SKM-1 treated with dmso at 0.1 percent for 144 hours (cell line): ENCODE results near the gene PPP2R2D.

Experiments used
- DNase-seq: peaks from one replicate; lab custom pipeline; 2025; ENCODE audit not compliant: unreplicated experiment; lab: John Stamatoyannopoulos, UW

PPP2R2D gene

DNA sequence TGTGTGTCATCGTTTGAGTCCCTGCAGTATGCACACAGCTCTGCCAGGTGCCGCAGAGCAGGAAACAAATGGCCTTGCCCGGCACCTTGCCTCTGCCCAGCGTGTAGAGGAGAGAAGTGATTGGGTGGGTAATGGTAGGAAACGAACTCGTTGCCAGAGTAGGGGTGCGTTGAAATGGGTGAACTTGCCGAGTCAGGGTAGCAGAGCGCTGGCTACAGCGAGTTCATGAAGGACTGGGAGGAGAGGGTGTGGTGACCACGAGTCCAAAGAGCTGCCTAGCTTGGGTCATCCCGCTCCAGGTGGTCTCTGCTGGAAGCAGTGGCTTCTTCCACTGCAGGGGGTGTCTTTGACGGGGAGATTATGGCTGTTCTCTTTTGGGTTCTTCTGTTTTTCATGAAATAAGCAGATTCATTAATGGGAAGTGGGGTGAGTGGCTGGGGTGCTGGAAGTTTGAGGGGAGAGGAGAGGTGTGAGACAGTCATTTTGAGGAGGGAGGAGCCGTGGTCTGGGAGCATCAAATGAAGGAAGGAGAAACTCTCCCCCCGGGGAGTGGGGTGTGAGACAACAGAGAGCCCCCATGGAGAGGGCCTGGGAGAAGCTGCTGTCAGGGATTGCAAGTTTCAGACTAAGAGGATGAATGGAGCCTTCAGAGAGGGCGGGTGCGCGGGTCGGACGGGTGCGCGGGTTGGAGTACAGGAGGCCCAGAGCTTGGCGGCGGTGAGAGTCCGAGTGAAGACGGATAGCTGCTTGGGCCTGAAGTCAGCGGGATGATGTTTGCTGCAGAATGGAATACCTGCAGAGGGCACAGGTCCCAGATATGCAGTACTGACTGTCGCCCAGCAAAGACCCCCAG, 26.2 kb downstream of the PPP2R2D start:
- DNase-seq = no peak

DNA sequence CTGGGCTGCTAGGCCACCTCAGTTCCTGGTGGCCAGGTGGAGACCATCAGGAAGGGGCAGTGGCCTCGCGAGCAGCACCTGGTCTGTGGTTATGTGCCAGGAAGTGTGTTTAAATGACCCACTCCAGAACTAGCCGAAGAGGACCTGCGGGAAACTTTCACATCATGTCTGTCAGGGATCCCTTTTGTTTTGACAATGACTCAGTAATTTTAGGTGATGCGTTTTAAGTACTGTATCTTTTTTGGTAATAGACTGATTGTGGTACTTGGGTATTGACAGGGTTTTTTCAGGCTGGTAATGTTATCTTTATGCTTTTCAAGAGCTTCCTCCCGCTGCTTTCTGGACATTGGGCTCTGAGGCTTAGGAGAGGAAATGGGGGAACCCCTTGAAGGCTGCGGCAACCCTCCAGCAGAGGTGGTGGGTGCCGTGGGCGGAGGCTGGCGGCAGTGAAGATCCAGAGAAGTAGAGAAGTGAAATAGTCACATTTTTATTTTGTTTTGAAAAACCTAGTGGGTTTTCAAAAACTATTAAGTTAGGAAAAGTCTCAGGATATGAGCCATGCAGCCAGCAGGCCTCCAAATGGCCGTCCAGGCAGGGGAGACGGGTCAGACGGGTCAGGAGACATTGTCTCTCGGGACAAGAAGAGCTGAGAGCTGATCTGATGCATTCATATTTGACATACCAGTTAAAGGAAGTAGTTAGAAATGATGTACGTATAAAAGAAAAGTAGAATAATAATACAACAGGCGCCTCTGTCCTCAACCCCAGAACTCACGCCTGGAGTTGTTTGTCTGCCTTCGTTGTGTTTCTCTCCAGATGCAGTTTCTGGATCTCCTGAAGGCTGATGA, 27.7 kb downstream of the PPP2R2D start:
- no peak for DNase-seq

DNA sequence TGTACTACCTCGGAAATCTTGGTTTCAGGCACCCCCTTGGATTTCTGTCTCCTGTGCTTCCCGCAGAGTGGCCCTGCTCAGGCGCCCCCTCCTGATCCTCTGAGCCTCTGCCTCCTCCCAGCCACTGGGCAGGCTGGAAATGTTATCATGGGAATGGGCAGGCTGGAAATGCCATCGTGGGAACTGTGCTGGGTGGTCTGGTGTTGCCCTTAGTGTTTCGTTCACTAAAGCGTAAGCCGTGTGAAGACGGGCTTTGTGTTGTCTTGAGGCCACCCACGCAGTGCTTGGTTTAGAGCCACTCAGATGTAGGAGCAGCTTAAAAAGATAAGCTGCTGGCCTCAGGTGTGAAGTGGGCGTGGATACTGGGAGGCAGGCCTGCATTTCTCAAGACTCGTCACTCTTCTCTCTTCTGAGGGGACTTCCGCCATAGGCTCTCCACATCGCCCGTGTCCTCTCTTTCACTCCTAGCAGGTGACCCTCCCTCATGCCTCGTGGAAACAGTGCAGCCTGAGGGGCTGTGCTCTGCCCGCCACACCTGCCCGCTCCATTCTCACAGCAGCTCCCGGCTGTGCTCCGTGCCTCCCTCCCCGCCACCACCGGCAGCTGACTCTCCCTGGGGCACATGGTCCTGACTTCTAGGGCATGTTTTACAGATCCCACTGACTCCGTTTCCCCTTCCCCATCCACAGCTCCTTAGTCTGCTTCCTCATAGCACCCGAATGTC, 28.5 kb downstream of the PPP2R2D start:
- DNase-seq = no peak

DNA sequence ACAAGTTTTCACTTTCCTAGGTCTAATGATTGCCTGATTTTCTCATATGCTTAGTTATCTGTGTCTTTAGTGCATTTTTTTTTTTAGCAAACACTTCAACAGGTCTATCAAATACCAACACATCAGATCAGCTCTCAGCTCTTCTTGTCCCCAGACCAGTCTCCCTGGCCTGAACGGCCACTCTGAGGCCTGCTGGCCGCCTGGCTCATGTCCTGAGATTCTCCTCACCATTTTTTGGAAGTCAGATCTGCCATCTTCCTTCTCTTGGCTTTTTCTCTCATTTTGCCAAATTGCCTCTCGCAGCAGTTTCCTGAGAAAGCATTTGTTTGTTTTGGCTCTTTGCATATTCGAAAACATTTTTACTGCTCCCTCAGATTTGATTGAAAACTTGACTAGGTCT, 29.3 kb downstream of the PPP2R2D start:
- no peak for DNase-seq

DNA sequence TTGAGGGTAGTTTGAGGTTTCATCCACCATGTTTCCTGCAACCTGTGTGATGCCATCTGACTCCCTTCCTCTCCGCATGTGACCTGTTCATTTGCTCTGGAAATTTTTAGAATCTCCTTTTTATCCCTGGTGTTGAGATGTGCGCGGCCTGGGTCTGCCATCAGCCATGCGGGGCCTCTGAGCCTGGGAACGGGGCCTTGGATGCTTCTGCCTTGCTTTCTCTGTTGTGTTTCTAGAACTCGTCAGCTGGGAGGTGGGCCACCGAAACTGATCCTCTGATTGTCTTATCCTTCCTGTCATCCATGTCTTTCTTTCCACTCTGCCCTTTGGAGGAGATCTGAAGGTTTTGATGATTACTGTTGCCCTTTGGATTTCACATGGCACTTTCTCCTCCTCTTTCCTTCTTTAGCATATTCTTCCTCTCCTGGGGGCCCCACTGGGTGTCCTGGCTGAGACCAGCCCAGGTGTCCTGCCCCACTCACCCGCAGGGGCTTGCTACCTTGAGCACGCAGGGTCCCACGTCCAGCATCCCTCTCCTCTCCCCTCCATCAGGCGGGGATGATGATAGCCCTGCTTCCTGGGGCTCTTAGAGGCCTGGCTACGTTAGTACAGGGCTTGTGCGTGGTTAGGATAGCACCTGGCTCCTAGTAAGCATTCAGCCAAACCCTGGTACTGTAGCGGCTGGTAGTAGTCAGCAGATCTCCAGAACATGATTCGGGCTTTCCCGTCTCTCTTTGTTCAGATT, 29.9 kb downstream of the PPP2R2D start:
- no peak for DNase-seq

DNA sequence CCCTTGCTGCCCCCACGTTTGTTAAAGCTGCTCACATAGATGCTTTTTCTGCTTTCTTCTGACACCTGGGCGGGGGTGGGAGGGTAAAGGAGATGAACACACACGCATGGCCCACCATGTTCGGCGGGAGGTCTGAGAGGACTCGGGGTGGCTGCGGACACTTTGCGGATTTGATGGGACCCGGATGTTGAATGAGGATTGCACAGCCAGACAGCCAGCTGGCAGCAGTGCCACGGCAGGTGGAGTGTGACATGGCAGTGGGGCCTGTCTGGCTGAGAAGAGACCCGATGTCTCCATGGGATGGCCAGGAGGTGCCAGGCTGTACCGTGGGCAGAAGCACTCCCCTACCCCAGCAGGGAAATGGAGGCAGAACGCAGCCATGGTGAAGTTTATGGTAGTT, 31.2 kb downstream of the PPP2R2D start:
- no peak for DNase-seq

DNA sequence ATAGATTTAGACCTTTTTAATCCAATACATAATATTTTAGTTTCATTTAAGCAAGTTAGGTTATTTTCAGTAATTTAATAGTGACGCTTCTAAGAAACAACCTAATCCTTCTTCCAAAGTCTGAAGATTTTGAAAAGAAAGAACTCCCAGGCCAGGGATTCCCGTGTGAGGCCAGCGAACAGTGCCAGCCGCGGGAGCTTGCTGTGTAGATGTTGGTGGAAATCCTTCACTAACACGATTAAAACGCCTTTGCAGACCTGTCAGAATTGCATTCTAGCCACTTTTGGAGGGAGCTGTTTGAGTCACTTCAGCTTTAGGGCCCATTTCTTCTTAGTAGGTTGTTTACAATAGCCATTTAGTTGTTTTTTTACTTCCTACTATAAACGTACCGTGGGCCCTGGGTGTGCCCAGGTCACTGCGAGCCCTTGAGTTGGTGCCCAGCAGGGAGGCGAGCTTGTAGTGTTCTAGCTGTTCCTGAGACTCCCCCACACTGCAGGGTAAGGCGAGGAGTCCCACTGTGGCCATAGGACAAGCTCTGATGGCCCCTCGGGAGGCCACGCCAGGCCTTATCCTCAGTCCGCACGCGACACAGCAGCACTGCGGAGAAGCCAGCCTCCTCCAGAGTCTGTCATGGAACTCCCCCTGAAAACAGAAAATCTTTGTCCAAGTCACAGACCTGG, 32.3 kb downstream of the PPP2R2D start:
- no peak for DNase-seq

DNA sequence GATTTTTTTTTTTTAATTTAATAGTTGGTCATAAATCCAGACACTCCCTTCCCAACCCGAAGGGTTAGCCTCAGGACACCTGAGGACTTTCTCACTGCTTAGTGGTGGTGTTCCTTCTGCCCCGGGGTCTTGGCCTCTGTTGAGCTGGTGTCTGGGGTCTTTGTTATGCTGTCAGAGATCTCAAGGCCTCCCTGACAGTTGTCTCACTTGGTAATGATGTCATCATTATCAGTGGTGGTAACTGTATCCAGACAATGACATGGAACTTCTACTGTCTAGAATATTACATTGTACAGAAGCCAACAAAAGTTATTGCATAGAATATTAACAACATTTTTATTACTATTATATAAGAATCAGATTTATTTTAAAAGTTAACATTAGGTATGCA, 32.9 kb downstream of the PPP2R2D start:
- no peak for DNase-seq

DNA sequence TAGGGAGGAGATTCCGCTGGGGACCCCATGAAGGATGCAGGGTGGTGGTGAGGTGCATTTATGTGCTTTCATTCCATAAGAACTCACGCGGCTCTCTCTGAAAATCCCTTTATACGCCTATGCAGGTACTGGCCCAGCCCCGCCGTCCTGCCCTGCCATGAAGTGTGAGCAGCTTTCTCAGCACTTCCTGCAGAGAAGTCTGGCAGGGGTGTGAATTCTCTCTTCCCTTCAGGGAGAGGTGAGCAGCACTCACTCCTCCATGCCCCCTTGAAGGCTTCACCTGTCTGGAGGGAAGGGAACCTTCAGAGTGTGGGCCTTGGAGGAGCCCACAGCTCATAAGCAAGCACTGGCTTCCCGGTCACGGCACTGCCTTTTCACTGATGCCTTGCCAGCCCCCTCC, 34.0 kb downstream of the PPP2R2D start:
- DNase-seq = no peak

DNA sequence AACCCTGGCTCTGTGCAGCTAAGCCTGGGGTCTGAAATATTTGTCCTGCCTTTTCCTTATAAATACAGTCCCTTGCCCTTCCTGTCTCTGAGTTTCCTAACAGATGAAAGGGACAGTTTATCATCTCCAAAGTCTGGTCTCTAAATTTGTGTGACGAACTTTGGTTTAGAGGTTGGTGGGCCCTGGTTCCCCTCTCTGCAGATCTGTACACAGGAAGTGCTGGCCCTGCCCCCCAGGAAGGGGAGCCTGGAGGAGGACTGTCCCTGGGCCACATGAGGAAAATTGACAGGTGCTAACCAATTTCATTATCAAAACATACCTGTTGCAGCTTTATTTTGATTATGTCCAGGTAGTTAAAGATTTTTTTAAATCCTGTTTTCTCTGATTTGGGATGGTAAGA, 34.5 kb downstream of the PPP2R2D start:
- DNase-seq = no peak

DNA sequence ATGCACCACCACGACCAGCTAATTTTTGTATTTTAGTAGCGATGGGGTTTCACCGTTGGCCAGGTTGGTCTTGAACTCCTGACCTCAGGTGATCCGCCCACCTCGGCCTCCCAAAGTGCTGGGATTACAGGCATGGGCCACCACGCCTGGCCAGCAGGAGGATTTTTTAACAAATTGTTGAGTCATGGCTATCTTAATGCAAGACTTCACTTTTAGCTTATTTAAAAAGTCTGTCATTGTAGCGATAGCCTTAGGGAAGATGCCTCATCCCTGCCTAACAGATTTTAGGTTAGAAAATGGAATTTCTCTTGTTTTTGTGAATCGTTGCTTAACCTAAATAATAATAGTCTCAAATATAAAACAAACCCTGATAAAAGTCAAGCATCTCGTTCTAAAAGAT, 35.5 kb downstream of the PPP2R2D start:
- no peak for DNase-seq

DNA sequence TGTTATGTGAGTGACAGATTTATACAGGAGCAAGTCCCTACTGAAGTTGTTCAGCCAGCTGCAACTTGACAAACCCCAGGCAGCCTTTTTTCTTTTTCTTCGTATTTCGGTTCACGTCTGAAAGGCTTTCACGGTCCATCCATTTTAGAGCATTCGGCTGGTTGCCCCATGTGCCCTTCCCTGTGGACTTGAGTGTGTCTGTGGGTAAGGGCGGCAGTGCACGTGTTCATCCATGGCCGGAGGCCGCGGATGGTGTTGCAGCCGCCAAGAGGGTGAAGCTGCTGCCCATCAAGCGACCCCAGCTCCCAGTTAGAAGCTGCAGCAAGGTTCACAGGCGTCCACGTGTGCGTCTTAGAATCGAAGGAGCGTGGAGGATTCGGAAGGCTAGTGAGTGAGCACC, 35.9 kb downstream of the PPP2R2D start:
- DNase-seq = no peak

DNA sequence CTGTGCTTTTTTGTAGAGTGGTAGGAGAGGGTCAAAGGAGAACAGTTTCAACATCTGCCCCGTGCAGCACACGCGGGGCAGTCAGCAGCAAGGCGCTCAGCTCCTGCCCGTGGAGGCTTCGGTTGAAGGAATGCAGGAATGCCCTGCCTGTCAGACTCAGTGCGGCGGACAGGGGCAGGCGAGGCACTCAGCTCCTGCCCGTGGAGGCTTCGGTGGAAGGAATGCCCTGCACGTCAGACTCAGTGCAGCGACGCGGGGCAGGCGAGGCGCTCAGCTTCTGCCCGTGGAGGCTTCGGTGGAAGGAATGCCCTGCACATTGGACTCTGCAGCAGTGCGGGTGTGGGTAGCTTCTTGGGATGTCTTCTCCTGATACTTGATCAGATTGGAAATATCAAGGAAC, 37.0 kb downstream of the PPP2R2D start:
- no peak for DNase-seq

DNA sequence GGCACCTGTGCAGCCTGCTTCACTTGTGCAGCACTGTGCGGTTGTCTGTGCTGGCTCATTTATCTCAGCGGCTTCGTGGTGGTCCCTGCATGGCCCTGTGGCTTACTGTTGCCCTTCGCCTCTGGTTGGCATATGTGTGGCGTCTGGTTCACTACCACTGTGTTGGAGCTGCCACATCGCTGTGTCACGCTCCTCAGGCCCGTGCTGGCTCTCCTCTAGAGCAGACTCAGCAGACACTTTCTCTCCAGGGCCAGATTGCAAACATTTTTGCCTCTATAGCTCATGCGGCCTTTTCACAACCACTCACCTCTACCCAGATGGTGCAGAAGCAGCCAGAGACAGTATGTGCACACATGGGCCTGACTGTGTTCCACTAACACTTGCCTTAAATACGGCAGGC, 37.9 kb downstream of the PPP2R2D start:
- no peak for DNase-seq

DNA sequence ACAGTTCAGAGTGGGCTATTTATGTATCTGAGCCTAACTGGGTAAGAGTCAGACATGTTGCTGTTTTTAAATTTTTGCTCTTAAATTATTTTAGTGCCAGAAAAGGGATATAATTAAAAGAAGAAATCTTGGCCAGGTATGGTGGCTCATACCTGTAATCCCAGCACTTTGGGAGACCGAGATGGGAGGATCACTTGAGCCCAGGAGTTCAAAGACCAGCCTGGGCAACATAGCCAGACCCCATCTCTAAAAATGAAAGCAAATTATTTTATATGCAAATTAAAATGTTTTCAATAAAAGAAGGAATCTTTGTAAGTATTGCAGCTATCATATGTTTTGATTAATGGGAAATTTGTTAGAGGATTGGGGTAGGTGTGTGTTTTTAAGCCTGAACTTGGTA, 41.6 kb downstream of the PPP2R2D start:
- no peak for DNase-seq

DNA sequence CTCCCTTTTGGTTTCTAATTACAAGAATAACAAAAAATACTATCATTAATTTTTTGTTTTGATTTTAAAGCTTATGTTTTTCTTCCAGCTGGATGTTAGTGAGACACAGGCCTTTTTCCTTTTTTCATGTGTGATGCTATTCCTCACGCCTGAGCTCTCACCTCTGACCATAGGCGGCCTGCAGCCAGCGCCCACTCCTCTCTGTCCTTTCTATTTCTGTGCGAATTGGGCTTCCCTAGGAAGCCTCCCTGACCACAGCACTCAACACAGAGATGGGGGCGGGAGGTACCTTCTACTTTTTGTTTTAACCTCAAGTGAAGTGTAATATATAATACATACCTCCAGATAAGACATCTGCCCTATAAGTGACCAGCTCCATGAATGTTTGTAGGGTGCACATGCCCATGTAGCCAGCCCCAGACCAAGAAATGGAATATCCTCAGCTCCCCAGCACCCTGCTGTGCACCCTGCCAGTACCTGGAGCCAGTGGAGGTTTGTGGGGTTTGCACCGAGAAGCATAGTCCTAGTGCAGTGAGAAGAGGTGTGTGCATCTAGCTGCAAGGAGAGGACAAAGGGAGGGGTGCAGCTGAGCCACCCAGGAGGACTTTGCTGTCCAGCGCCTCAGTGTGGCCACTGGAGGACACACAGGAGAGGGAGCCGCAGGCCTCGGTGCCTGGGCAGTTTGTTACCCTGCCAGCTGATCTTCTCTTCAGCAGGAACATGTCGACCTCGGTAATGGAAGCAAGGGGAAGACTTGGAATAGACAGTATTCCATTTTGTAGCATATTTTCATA, 42.4 kb downstream of the PPP2R2D start:
- DNase-seq = peak; percentile 4

DNA sequence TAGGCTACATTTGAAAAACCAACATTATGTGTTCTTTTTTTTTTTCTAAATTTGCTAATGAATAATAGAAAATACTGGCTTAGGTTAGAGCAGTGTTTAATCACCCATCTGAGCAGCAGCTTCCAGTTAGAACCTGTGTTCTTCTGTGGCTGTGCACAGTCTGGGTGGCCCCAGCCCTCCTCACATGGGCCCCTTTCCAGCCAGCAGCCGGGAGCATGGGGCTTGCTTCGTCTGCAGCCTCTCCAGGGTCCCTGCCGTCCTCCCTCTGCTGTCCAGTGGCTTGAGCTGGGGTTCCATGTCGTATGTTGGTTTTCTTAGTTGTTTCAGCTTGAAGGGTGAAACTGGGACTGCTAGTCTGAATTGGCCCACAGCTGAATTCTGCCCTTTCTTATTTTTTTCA, 43.6 kb downstream of the PPP2R2D start:
- no peak for DNase-seq

DNA sequence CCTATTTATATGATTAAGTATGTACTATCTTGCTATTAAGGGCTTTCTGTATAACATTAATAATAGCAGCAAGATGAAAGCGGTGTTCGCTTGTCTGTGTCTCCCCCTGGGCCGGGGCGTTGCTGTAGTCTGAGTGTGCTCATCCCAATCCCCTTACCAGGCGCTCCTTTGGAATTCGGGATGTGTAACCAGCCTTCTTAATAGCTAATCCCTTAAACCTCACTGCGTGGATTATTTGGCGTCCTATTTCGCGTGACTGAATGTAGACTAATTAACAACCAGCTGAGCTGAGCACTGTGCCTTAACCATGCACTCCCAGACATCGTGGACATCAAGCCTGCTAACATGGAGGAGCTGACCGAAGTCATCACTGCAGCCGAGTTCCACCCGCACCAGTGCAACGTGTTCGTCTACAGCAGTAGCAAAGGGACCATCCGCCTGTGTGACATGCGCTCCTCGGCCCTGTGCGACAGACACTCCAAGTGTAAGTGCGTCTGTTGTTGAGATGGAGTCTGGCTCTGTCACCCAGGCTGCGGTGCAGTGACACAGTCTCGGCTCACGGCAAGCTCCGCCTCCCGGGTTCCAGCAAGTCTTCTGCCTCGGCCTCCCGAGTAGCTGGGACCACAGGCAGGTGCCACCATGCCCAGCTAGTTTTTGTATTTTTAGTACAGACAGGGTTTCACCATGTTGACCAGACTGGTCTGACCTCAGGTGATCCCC, 44.3 kb downstream of the PPP2R2D start:
- DNase-seq = no peak

DNA sequence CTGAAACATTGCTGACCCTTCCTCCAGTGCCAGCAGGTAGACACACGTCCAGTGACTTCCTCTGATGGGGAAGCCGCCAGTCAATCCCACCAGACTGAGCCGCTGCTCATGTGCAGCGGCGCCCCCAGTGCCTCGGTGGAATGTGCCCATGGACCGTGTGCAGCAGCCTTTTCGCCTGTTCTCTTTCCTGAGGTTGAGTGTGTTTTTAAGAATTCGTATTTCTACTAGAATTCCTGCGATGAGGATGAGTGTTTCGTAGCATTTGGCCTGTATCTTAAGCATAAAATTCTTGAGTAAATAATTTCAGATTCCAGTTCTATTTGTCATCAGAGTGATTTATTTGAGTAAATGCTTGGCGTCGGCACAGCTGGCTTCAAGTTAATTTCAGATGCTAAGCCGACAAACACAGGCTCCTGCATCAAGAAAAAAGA, 45.5 kb downstream of the PPP2R2D start:
- DNase-seq = no peak
